SK-N-SH (cell line): Measurements from ENCODE around the gene PCDHGA5. TPM values are rescaled to one million over a fixed set of nuclear protein-coding genes. Genes with fewer than 3 reads are reported as not detected.

Experiments
- CTCF ChIA-PET: fragments of 300-600, 350-600 bp; formaldehyde crosslinking; extraction: SDS; loops from one replicate; lab custom pipeline; 2021; lab: Yijun Ruan, JAX
- POLR2A ChIA-PET: fragments of 350-600 bp; sonication (Branson Sonifier 250); formaldehyde crosslinking; extraction: SDS; loops from one replicate; lab custom pipeline; 2020; ENCODE audit warnings: antibody characterized with exemption, inconsistent platforms; lab: Yijun Ruan, JAX
- DNase-seq: peaks from one replicate; pipeline ENCODE4 v3.0.0; 2012
- H2AFZ ChIP-seq: fragments of 200-600 bp; sonication (generic); 2 replicates; pipeline ENCODE4 v1.8.1; 2016; ENCODE audit warnings: antibody characterized with exemption, mild to moderate bottlenecking, low read depth
- H3F3A ChIP-seq: fragments of 200-600 bp; sonication (generic); replicated peaks from 2 replicates; pipeline ENCODE3; 2016; ENCODE audit warnings: antibody characterized with exemption, mild to moderate bottlenecking; ENCODE audit not compliant: insufficient read depth
- H3K27ac ChIP-seq, 2 experiments: fragments of 200-500 bp in 1 of 2; fragments of 200-600 bp in 1 of 2; sonication (Bioruptor generic) in 1 of 2; sonication (generic), shearing (Covaris generic) in 1 of 2; 2 replicates each; pipeline versions ENCODE4 v1.5.1 to v1.6.1; 2014 to 2016; ENCODE audit warnings: low read depth in 2 of 2, inconsistent platforms in 1 of 2, low read length in 1 of 2, mild to moderate bottlenecking in 1 of 2, mixed read lengths in 1 of 2
- H3K27me3 ChIP-seq: fragments of 200-600 bp; sonication (generic), shearing (Covaris generic); 2 replicates; pipeline ENCODE4 v1.6.1; 2016; ENCODE audit warnings: mixed run types; ENCODE audit not compliant: insufficient read depth
- H3K36me3 ChIP-seq, 2 experiments: fragments of 200-500 bp in 1 of 2; fragments of 200-600 bp in 1 of 2; sonication (Bioruptor generic) in 1 of 2; sonication (generic) in 1 of 2; replicated peaks in 1 of 2; 2 replicates each; pipeline versions ENCODE3 to v1.5.1; 2014 to 2016; ENCODE audit warnings: low read length in 1 of 2, mild to moderate bottlenecking in 1 of 2; ENCODE audit not compliant: insufficient read depth in 2 of 2, control insufficient read depth in 1 of 2
- H3K4me1 ChIP-seq, 2 experiments: fragments of 200-500 bp in 1 of 2; fragments of 200-600 bp in 1 of 2; sonication (Bioruptor generic) in 1 of 2; sonication (generic), shearing (Covaris generic) in 1 of 2; 2 replicates each; pipeline versions ENCODE4 v1.5.1 to v1.6.1; 2014 to 2016; ENCODE audit warnings: low read depth in 1 of 2, low read length in 1 of 2, mixed run types in 1 of 2; ENCODE audit not compliant: insufficient read depth in 2 of 2, control insufficient read depth in 1 of 2
- H3K4me2 ChIP-seq: fragments of 200-600 bp; sonication (generic), shearing (Covaris generic); 2 replicates; pipeline ENCODE4 v1.6.1; 2017; ENCODE audit warnings: mixed run types
- H3K4me3 ChIP-seq, 2 experiments: fragments of 200-500 bp in 1 of 2; fragments of 200-600 bp in 1 of 2; sonication (Bioruptor generic) in 1 of 2; sonication (generic), shearing (Covaris generic) in 1 of 2; 2 replicates each; pipeline versions ENCODE4 v1.5.1 to v1.8.1; 2014 to 2016; ENCODE audit warnings: low read depth in 2 of 2, inconsistent platforms in 1 of 2, low read length in 1 of 2, mild to moderate bottlenecking in 1 of 2, mixed read lengths in 1 of 2, moderate library complexity in 1 of 2
- H3K79me2 ChIP-seq: fragments of 200-600 bp; sonication (generic); 2 replicates; pipeline ENCODE4 v1.8.1; 2017; ENCODE audit warnings: mild to moderate bottlenecking; ENCODE audit not compliant: insufficient read depth
- H3K9ac ChIP-seq: fragments of 200-600 bp; sonication (generic); 2 replicates; pipeline ENCODE4 v1.6.1; 2017; ENCODE audit warnings: mixed run types
- H3K9me2 ChIP-seq: fragments of 200-600 bp; sonication (generic); 2 replicates; pipeline ENCODE4 v1.6.1; 2017; ENCODE audit warnings: mixed run types
- H3K9me3 ChIP-seq: fragments of 200-600 bp; sonication (generic); 2 replicates; pipeline ENCODE4 v1.6.1; 2017; ENCODE audit warnings: mixed run types, mild to moderate bottlenecking, moderate library complexity
- H4K20me1 ChIP-seq: fragments of 200-600 bp; sonication (generic); 2 replicates; pipeline ENCODE4 v1.6.1; 2017; ENCODE audit warnings: mild to moderate bottlenecking, mixed run types; ENCODE audit not compliant: insufficient read depth
- CHD2 ChIP-seq: fragments of 150-350 bp; IDR thresholded peaks from 2 replicates; pipeline ENCODE4 v1.6.1; 2018; ENCODE audit warnings: low read length; ENCODE audit not compliant: partially characterized antibody
- CTCF ChIP-seq: fragments of 200-600 bp; sonication (generic); IDR thresholded peaks from 2 replicates; pipeline ENCODE4 v1.6.1; 2017; ENCODE audit warnings: antibody characterized with exemption, mild to moderate bottlenecking, moderate library complexity
- GATA2 ChIP-seq: sonication (generic); formaldehyde crosslinking; IDR thresholded peaks from 2 replicates; pipeline ENCODE4 v1.5.0; 2020; ENCODE audit warnings: mild to moderate bottlenecking, missing genetic modification reagents
- IRF3 ChIP-seq: fragments of 150-350 bp; IDR thresholded peaks from 2 replicates; pipeline ENCODE4 v1.6.1; 2016; ENCODE audit warnings: mild to moderate bottlenecking, low read depth, low read length
- JUND ChIP-seq: IDR thresholded peaks from 2 replicates; pipeline ENCODE4 v1.4.0; 2012
- NRF1 ChIP-seq: IDR thresholded peaks from 2 replicates; pipeline ENCODE4 v1.6.1; 2012; ENCODE audit warnings: low read depth, mild to moderate bottlenecking, low read length
- RCOR1 ChIP-seq: fragments of 150-350 bp; IDR thresholded peaks from 2 replicates; pipeline ENCODE4 v1.6.1; 2017; ENCODE audit warnings: antibody characterized with exemption, low read length
- REST ChIP-seq: IDR thresholded peaks from 2 replicates; pipeline ENCODE4 v1.6.1; 2012; ENCODE audit warnings: mild to moderate bottlenecking, low read depth, low read length, moderate library complexity
- RFX5 ChIP-seq: IDR thresholded peaks from 2 replicates; pipeline ENCODE4 v1.6.1; 2012; ENCODE audit warnings: mild to moderate bottlenecking, improper control_type of control experiment, low read length
- RXRA ChIP-seq: IDR thresholded peaks from 2 replicates; pipeline ENCODE4 v1.4.0; 2012; ENCODE audit warnings: low read depth, mild to moderate bottlenecking, borderline replicate concordance
- SIN3A ChIP-seq: IDR thresholded peaks from 2 replicates; pipeline ENCODE4 v1.6.1; 2012; ENCODE audit warnings: low read depth, mild to moderate bottlenecking, low read length, moderate library complexity, borderline replicate concordance
- WGBS: methylation state at CpG from one replicate; pipeline ENCODE4 v1.1.6; 2017; ENCODE audit warnings: low lambda C conversion rate; 5-methylcytosine and 5-hydroxymethylcytosine counted together
- polyA plus RNA-seq, 3 experiments: library from polyadenylated mRNA; depleted of rRNA; stranded (reverse); fragments of >200 nt; gene quantifications; 2 replicates each; pipeline ENCODE4 v1.2.3, GENCODE V29; 2012

Gene PCDHGA5
- polyA plus RNA-seq, 1 of the 3 experiments (the other 2 are of a cell fraction), result 0.71 TPM

- TF ChIP-seq RCOR1 (no peak), NRF1 (no peak), RXRA (no peak)
Observed at GRCh38 chr5:141398608-141399007, 34.6 kb downstream of the PCDHGA5 start (continued).

GRCh38 chr5:141399555-141400258, 35.7 kb downstream of the PCDHGA5 start:
- no peak overlapping the region; a peak in 1 of 4 replicates for H3K4me3 ChIP-seq

More at GRCh38 chr5:141399555-141400258, 35.7 kb downstream of the PCDHGA5 start:
- H4K20me1 ChIP-seq, result no peaks in the 10 kb centered on the region
- CTCF ChIA-PET, result no interaction called here
- no peaks in the 10 kb centered on the region for H3F3A ChIP-seq
- no peak for TF ChIP-seq IRF3
- no peak for TF ChIP-seq RFX5
- TF ChIP-seq GATA2, result no peak
- no peak for TF ChIP-seq CTCF
- no peak for TF ChIP-seq REST
- TF ChIP-seq CHD2, result no peak
- TF ChIP-seq JUND, result no peak
- no peak for TF ChIP-seq SIN3A
- WGBS, result 84% methylated on average over 58 of the region's 61 CpGs
- H3K9me3 ChIP-seq, result peaks cover 7% of the 10 kb centered on the region; the same call in 1 of the 2 replicates
- H3K27me3 ChIP-seq, result no peaks in the 10 kb centered on the region
- POLR2A ChIA-PET, result no interaction called here
- H3K4me2 ChIP-seq, result no peak overlapping the region
- H2AFZ ChIP-seq, result no peak overlapping the region
- no peaks in the 10 kb centered on the region for H3K9me2 ChIP-seq
- H3K9ac ChIP-seq, result no peak overlapping the region
- no peak overlapping the region for H3K27ac ChIP-seq
- no peaks in the 10 kb centered on the region for H3K4me1 ChIP-seq
- DNase-seq, result no peak
- no peaks in the 10 kb centered on the region for H3K36me3 ChIP-seq
- H3K79me2 ChIP-seq, result no peaks in the 10 kb centered on the region; the same call in 1 of the 2 replicates
